Fibroblast of gingiva (primary cell): ENCODE data around the gene PFN4.

Source experiments
- DNase-seq: peaks from one replicate; pipeline ENCODE4 v3.0.0-alpha.2; 2011; ENCODE audit warnings: low read depth

PFN4 gene

DNA sequence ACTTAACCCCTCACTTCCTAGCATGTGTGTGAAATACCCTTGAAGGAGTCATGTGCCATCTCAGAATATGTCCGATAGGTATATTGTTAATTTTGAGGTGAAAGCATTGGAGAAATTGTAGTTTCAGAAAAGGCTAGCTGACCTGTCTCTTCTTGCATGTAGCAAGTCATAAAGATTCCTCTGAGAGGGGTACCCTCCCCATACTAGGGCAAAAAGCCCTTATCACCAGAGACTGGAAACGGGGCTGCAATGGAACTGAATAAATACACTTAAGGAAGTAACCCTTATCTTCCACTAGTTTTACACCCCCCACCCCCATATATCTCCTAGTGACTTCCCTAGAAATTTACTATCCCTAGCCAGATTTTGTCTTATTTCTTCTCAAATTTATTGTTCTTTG, 45.3 kb downstream of the PFN4 start:
- DNase-seq = no peak

DNA sequence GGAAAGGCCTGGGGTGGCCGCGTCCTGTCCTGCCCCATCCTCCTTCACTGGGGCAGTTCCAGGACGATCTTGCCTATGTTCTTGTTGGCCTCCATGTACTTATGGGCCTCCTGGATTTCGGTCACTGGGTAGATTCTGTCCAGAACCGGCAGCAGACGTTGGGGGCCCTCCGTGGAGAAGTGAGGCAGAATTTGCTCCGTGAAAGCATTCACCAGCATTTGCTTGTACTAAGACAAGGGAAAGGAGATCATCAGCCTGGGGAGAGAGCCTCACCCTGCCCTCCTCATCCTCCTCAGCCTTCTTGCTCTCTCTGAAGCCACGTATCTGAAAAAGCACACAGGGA, 45.6 kb downstream of the PFN4 start:
- DNase-seq = peak; percentile 7

- peak; percentile 11 for DNase-seq
Observed at GRCh38 chr2:24076849-24077534, 46.1 kb downstream of the PFN4 start.

DNA sequence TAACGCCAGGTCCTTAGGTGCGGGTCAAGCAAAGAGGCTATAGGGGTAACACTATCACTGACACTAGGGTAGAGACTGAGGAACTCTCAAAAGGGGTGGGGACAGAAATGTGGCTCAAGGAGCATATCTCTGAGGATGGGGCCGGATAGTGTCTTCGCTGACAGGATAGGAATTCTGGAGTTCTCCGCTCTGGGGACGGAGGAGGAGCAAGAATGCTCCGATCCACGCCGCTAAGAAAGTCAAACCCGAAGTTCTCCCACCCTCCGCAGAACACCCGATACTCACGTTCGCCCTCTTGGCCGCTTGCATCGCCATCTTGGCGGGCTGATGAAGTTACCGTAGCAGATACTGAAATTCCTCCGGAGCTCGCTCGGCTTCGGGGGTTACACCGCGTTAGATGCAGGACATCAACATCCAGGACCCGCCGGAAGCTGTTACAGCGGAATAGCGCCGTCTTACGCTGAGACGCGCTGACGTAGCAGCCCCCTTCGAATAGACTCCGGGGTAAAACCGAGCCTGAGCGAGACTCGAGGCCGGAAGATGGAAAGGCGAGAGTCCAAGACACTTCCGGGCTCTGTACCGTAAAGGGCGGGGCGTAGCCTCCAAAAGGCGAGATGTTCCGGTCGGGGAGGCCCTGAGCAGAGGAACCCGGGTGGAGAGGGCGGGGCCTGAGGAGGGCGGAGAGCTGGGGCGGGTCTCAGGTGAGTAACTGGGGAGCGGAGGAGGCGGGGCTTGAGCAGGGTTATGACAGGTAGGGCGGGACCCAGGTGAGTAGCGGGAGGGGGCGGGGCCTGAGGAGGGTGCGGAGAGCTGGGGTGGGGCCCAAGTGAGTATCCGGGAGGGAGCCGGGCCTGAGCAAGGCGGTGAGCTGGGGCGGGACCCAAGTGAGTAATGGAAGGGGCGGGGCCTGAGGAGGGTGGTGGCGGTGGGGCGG, 47.0 kb downstream of the PFN4 start, which contains the start of gene SF3B6:
Gene SF3B6 (minus strand): TSS at position 412 of the 934 bp plus-strand sequence. CDS start 97 bp downstream, at position 315.
- DNase-seq = peak; percentile 97

GRCh38 chr2:24075259-24075658, 47.9 kb downstream of the PFN4 start:
- DNase-seq = no peak

DNA sequence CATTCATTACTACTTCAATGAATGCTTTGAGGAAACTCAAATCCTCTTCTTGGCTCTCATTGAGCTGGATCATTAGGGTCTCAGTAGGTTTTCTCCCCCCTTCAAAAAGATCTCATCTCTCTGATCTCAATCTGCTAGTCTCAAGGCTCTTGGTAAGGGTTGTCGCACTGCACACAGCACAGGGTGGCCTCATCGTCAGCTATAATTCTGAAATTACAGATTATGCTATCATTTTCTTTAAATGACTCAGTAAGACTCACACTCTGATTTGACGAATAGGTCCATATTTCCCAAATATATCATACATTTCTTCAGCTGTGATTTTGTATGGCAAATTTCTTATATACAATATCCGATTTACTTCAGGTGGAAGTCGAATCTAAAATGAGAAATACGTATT, 49.3 kb downstream of the PFN4 start:
- DNase-seq = no peak

DNA sequence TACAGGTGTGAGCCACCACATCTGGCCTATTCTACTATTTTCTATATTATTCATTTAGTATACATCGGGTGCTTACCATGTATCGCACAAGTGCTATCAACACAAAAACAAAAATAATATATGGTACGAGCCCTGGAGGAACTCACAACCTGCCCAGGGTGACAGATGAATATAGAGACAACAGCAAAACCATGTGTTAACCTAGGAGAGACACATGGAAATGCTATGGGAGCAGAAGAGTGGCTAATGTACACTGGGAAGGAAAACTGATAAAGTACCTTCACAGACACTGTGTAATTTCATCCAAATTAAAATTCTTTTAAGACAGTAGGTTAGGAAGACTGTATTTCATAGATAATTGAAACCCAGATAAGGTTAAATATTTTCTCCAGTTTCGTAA, 50.9 kb downstream of the PFN4 start:
- DNase-seq = no peak

DNA sequence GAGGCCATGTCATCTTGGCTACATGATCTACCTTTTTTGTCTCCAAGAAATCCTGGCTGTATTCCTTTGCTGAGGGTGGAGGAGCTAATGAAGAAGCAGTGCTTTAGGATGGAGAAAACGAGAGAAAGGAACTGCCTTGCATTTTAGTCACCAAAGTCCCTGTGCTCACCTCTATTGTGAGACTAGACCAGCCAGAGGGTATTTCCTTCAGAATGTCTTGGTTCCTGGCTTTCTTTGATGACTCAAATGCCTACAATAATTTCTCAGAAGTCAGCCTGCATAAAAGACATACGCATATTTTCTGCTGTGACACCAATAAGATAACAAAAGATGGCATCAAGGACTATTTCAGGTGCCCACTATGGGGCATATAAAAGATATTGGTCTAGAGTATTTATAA, 57.8 kb downstream of the PFN4 start:
- no peak for DNase-seq
